SU-DHL-6 (cell line): ENCODE results near the gene FCMR.

Source experiments
- H2AFZ ChIP-seq: fragments of 200-600 bp; sonication (generic); 2 replicates; pipeline ENCODE4 v1.6.1; 2014; ENCODE audit warnings: low read depth, mild to moderate bottlenecking, moderate library complexity, mixed read lengths, antibody characterized with exemption, low read length; ENCODE audit not compliant: severe bottlenecking
- H3F3A ChIP-seq: fragments of 200-600 bp; shearing (Covaris generic); 2 replicates; pipeline ENCODE4 v1.6.0; 2016; ENCODE audit warnings: antibody characterized with exemption, mild to moderate bottlenecking; ENCODE audit not compliant: insufficient read depth
- H3K27ac ChIP-seq: fragments of 200-600 bp; sonication (generic); 2 replicates; pipeline ENCODE4 v1.5.1; 2016; ENCODE audit warnings: low read depth, mild to moderate bottlenecking, low read length, moderate library complexity, mixed read lengths
- H3K27me3 ChIP-seq: fragments of 200-600 bp; sonication (generic), shearing (Covaris generic); 2 replicates; pipeline ENCODE4 v1.6.0; 2014; ENCODE audit warnings: mild to moderate bottlenecking, low read length
- H3K36me3 ChIP-seq: fragments of 200-600 bp; sonication (generic); 2 replicates; pipeline ENCODE4 v1.6.1; 2014; ENCODE audit warnings: mild to moderate bottlenecking, low read length, mixed read lengths
- H3K4me2 ChIP-seq: fragments of 300-600, 200-600 bp; shearing (Covaris generic), sonication (generic); 2 replicates; pipeline ENCODE4 v1.6.0; 2014; ENCODE audit warnings: low read length, low read depth, mild to moderate bottlenecking; ENCODE audit not compliant: poor library complexity, severe bottlenecking
- H3K4me3 ChIP-seq: fragments of 200-600 bp; sonication (generic); 2 replicates; pipeline ENCODE4 v1.5.1; 2014; ENCODE audit warnings: antibody characterized with exemption, low read length, mild to moderate bottlenecking, mixed read lengths; ENCODE audit not compliant: insufficient read depth, poor library complexity, severe bottlenecking
- H3K79me2 ChIP-seq: fragments of 200-600 bp; sonication (generic); 2 replicates; pipeline ENCODE4 v1.6.1; 2014; ENCODE audit warnings: mild to moderate bottlenecking, low read length, moderate library complexity; ENCODE audit not compliant: insufficient read depth
- H3K9ac ChIP-seq: fragments of 200-600 bp; sonication (generic); 2 replicates; pipeline ENCODE4 v1.7.0; 2014; ENCODE audit warnings: mild to moderate bottlenecking, low read length
- H3K9me2 ChIP-seq: fragments of 200-600 bp; sonication (generic); replicated peaks from 2 replicates; pipeline ENCODE4 v1.6.1; 2014; ENCODE audit warnings: low read length; ENCODE audit not compliant: insufficient read depth
- H3K9me3 ChIP-seq: fragments of 200-600 bp; sonication (generic); 2 replicates; pipeline ENCODE4 v1.6.1; 2014; ENCODE audit warnings: low read length, mixed read lengths; ENCODE audit not compliant: insufficient read depth
- H4K20me1 ChIP-seq: fragments of 200-600 bp; sonication (generic); 2 replicates; pipeline ENCODE4 v1.6.1; 2014; ENCODE audit warnings: low read depth, mild to moderate bottlenecking, antibody characterized with exemption, low read length, moderate library complexity, mixed read lengths
- CTCF ChIP-seq: fragments of 200-600 bp; sonication (generic); IDR thresholded peaks from one replicate; pipeline ENCODE4 v1.5.1; 2017; ENCODE audit warnings: antibody characterized with exemption, mild to moderate bottlenecking, low read length, moderate library complexity; ENCODE audit not compliant: insufficient read depth, poor library complexity, severe bottlenecking
- EZH2phosphoT487 ChIP-seq: fragments of 200-600 bp; sonication (generic), shearing (Covaris generic); conservative IDR thresholded peaks from 2 replicates; pipeline ENCODE4 v1.6.1; 2018; ENCODE audit warnings: mild to moderate bottlenecking, antibody characterized with exemption, low read length, moderate library complexity, mixed read lengths

FCMR gene

GRCh38 chr1:206892351-206892984, 29.3 kb downstream of the FCMR start:
- TF ChIP-seq CTCF: no peak
- no peak for TF ChIP-seq EZH2phosphoT487
- Histone ChIP-seq H3F3A (no peaks in the 10 kb centered on the region), H3K27me3 (no peaks in the 10 kb centered on the region), H3K36me3 (no peaks in the 10 kb centered on the region), H3K4me2 (no peak overlapping the region), H4K20me1 (no peaks in the 10 kb centered on the region), H3K9ac (no peak overlapping the region), H3K4me3 (no peak overlapping the region), H3K27ac (no peak overlapping the region), H3K9me2 (no peaks in the 10 kb centered on the region), H2AFZ (no peak overlapping the region), H3K9me3 (no peaks in the 10 kb centered on the region), H3K79me2 (no peaks in the 10 kb centered on the region)

DNA sequence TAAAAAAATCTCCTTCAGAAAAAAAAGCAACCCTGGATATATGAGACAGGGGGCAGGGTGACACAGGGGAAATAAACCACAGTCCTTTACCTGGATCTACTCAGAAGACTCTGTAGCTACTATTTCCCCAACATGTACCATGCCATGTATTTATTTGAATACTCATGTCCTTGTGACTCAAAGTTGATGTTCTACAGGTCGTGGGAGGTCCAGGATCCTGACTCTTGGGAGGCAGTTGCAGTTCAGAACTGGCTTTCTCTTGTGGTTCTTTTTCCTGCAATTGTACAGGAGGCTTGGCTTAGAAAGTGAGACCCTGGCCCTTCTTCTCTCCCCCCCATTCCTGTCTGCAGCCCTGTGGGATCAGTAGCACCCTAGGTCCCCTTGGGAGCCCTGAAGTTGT, 30.3 kb downstream of the FCMR start:
- no peak overlapping the region for H3K27ac ChIP-seq
- no peak overlapping the region for H3K4me3 ChIP-seq
- H3F3A ChIP-seq: no peaks in the 10 kb centered on the region
- H4K20me1 ChIP-seq: no peaks in the 10 kb centered on the region
- no peaks in the 10 kb centered on the region for H3K36me3 ChIP-seq
- TF ChIP-seq CTCF: no peak
- no peak for TF ChIP-seq EZH2phosphoT487
- H3K9ac ChIP-seq: no peak overlapping the region
- H3K9me2 ChIP-seq: no peaks in the 10 kb centered on the region
- H3K9me3 ChIP-seq: no peaks in the 10 kb centered on the region
- no peaks in the 10 kb centered on the region for H3K27me3 ChIP-seq
- no peaks in the 10 kb centered on the region for H3K79me2 ChIP-seq
- H3K4me2 ChIP-seq: no peak overlapping the region
- H2AFZ ChIP-seq: no peak overlapping the region

DNA sequence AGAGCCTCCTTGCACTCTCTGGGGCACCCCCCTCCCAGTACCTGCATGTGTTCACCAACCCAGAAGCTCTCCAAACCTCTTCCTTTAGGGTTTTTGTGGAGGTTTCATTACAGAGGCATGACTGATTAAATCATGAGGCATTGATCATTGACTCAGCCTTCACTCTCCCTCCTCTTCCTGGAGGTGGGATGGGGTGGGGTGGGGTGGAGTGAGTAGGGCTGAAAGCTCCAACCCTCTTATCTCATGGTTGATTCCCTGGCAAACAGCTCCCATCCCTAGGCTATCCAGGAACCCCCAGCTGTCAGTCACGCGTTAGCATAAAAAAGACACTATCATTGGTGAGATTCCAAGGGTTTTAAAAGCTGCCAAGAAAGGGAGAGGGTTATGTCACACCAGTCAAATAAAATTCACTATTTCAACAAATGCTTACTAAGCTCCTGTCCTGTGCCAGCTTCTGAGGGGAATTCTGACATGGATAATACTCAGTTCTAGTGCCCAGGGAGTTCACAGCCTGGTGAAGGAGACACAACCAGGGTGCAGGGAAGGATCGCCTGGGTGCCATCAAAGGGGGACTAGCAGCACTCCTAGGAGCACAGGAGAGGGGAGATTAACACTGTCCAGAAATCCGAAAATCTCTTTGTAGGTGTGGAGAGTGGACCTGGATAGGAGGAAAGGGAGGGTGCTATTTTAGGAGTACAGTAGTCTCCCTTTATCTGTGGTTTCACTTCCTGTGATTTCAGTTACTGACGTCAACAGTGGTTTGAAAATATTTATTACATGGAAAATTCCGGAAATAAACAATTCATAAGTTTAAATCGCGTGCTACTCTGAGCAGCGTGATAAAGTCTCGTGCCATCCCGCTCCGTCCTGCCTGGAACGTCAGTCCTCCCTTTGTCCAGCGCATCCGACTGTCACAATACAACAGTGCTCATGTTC, 31.3 kb downstream of the FCMR start:
- no peaks in the 10 kb centered on the region for H4K20me1 ChIP-seq
- TF ChIP-seq EZH2phosphoT487: no peak
- no peak for TF ChIP-seq CTCF
- H3K9ac ChIP-seq: no peak overlapping the region
- H3F3A ChIP-seq: no peaks in the 10 kb centered on the region
- H2AFZ ChIP-seq: no peak overlapping the region
- no peak overlapping the region for H3K27ac ChIP-seq
- no peak overlapping the region for H3K4me3 ChIP-seq
- no peaks in the 10 kb centered on the region for H3K27me3 ChIP-seq
- H3K4me2 ChIP-seq: no peak overlapping the region
- no peaks in the 10 kb centered on the region for H3K9me3 ChIP-seq
- H3K36me3 ChIP-seq: no peaks in the 10 kb centered on the region
- no peaks in the 10 kb centered on the region for H3K79me2 ChIP-seq
- no peaks in the 10 kb centered on the region for H3K9me2 ChIP-seq
